ENCODE data around the gene SERTAD3.

- TF ChIP-seq POLR2A (IDR thresholded peaks at IDR 0.05) = no peak
- TF ChIP-seq, protein P1, sequence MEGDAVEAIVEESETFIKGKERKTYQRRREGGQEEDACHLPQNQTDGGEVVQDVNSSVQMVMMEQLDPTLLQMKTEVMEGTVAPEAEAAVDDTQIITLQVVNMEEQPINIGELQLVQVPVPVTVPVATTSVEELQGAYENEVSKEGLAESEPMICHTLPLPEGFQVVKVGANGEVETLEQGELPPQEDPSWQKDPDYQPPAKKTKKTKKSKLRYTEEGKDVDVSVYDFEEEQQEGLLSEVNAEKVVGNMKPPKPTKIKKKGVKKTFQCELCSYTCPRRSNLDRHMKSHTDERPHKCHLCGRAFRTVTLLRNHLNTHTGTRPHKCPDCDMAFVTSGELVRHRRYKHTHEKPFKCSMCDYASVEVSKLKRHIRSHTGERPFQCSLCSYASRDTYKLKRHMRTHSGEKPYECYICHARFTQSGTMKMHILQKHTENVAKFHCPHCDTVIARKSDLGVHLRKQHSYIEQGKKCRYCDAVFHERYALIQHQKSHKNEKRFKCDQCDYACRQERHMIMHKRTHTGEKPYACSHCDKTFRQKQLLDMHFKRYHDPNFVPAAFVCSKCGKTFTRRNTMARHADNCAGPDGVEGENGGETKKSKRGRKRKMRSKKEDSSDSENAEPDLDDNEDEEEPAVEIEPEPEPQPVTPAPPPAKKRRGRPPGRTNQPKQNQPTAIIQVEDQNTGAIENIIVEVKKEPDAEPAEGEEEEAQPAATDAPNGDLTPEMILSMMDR (IDR thresholded peaks at IDR 0.05) = no peak
These were observed 26.1 kb downstream of the SERTAD3 start for GRCh38 chr19:40418040-40418439.
